NCI-H2196 (cell line): ENCODE data around the gene GSTM3.
A peak's percentile ranks its signal among the peaks of the same experiment; 100 is the strongest.
"Not testable (repeated sequence)": the region's sequence is repeated elsewhere in the genome, so short reads cannot be mapped to it uniquely, and the experiment has no call there.

Source experiments
- DNase-seq: peaks from one replicate; lab custom pipeline; 2025; ENCODE audit not compliant: unreplicated experiment; lab: John Stamatoyannopoulos, UW

Gene GSTM3

DNA sequence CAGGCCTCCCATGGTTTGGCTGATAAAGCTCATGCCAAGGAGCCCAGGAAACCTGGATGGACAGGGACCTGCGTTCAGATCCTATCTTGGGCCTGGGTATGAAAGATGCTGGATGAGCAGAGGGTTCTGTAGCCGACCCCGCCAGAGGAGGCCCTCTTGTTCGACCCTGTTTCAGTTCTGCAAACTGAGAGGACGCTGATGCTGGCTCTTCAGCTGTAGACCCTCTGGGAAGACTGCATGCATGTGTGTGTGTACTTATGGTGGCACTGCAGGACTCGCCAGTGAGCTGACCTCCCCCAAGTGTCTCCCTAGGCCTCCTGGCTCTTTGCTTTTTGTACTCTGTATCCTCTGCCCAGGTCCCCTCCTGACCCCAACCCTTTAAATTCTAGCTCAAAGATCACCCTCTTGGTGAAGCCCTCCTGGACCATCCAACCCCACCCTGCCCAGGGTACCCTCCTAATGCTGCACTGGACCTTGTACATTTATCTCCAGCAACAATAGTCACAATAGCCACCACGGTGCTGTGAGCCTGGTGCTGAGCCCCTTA, 21.3 kb upstream of the GSTM3 start:
- no peak for DNase-seq

- no peak for DNase-seq
Observed at GRCh38 chr1:109761227-109762038, 20.6 kb upstream of the GSTM3 start.

DNA sequence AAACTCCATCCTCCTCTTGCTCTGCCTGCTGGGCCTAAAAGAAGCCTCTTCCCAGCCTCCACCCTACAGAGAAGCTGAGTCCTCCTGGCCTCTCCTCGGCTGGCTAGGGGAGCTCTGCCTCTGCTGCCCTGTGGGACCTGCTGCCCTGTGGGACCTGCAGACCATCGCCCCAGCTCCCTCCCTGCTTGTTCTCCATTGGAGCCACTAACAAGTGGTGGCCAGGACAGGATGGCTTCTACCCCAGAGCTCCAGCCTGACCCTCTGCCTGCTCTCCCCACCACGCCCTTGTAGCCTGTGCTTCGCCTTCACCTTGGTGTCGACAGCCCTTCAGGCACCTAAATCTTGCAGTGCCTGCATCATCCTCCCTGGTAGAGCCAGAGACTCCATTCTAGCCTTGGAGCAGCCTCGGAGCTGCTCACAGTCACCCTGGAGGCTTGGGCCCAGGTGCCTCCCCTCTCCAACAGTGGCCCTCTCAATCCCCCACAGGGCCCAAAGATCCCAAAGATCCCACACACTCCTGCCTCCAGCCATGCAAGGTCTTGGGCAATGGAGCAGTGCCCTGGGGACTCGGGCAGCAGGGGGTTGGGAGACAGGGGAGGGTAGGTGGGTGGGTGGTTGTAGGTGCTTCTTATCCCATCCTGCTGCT, 19.9 kb upstream of the GSTM3 start:
- DNase-seq = no peak

DNA sequence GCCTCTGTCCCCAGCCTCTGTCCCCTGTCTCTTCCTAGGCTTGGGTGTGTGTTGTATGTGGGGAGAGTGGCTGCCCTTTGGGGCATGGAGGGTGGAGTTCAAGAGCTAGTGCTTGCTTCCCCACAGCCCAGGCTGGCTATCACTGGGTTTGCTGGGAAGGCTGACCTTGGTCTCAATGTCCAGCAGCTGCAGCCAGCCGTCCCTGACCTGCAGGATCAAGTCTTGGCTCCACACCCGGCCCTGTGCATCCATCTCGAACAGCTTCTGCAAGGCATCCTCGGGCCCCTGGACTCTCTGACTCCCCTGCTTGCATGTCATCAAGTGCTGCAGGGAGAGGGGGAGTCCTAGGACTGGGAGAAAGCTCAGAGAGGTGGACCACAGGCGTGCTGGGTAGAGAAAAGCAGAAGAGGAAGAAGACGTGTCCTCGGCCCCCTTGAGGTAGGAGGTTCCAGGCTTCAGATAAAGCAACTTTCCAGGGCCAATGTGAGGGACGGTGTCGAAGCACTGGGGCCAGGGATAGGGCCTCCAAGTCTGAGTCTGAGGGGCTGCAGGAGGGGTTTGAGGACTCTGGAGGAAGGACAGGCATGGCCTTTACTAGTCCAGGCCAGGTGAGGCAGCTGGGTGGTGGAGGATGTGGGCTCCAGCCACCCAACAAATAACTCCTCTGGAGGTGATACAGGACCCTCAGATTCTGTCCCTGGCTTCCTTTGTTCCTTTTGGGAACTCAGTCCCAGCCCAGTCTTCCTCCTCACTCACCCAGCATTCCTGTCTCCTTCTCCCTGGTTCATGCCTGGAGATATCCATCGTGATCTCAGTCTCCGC, 18.9 kb upstream of the GSTM3 start:
- no peak for DNase-seq

DNA sequence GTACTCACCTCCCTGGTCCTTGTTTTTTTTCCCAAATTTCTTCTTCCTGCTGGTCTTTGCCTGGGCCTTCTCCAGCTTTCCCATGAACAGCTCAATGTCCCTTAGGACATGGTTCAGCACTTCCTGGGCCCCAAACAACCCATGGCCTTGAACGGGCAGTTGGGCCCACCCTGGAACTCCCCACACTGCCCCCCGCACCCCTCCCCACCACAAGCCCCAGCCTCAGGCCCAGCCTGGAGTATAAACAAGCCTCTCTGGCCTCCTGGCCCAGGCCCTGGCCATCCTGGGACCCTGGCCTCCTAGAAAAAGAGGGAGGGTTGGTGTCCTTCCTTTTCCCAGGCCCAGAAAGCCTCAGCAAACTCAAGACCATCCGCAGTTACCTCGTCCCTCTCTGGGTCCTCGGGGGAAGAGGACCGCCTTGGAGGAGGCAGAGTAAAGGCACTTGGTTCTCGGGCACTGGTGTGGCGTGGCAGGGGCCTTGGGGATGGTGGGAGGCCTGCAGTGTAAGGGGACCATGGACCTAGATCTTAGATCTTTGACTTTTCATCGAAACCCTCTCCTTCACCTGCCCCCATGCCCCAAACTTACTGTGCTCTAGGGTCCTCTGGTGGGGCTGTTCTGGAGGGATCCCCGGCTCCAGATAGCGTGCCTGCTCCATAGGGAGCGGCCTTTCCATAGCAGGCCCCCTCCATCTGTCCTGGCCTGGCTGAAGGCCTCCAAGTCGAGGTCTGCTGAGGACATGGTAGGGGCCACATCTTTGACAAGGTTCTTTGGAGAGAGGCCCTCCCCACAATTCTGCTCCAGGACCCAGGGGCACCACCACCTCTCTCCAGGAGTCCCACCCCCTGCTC, 17.3 kb upstream of the GSTM3 start:
- DNase-seq = no peak

DNA sequence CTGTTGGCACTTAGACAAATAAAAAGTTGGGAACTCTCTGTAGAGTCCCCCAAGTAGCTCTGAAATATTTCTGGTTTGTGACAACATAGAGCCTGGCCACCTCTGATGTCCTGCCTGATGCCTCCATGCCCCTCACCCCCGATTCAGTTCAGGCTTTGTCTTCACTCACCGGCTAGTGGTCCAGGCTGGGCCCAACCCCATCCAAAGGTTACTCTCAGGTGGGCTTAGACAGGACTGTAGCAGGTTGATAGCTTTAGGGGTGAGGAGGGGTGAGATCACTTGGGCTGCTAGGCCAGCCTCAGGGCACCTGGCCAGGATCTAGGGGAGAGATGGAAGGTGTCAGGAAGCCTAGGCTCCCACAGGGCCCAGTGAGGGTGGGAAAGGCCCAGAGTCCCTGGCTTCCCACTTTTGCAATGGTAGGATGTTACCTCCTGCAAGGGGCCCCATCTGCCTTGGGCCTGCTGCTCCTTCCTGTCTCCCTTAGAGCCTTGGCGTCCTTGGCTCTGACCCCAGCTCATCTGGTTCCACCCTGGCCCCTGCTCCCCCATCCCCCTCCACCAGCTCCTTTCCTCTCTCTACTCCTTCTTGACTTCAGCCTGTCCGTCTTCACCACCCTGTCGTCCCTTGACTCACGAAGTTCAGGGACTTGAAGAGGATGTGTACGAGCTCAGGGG, 16.1 kb upstream of the GSTM3 start:
- no peak for DNase-seq

DNA sequence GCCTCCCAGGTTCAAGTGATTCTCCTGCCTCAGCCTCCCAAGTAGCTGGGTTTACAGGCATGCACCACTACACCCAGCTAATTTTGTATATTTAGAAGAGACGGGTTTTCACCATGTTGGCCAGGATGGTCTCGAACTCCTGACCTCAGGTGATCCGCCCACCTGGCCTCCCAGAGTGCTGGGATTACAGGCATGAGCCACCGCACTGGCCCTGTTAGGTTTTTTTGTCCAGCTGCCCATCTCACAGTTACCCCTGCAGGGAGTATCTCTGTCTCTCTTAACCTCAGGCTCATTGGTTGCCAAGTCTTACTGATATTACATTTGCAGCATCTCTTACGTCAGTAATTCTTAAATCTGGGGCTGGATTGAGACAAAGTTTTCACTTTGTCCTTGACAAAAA, 15.5 kb upstream of the GSTM3 start:
- not testable (repeated sequence) for DNase-seq

DNA sequence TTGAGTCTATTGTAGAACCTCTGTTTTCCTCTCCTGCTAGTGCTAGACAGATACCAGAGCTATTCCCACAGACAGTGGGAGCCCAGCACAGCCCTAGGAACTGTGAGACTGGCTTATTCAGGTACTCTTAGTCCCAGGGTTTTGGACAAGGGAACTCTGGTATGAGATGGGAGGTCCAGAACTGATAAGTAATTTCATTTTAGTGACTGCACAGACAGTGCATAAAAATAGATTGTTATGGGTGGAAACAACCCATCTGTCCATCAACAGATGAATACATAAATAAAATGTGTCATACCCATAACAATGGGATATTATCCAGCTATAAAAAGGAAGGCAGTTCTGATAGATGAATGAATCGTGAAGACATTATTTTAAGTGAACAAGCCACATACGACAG, 13.9 kb upstream of the GSTM3 start:
- DNase-seq = no peak

DNA sequence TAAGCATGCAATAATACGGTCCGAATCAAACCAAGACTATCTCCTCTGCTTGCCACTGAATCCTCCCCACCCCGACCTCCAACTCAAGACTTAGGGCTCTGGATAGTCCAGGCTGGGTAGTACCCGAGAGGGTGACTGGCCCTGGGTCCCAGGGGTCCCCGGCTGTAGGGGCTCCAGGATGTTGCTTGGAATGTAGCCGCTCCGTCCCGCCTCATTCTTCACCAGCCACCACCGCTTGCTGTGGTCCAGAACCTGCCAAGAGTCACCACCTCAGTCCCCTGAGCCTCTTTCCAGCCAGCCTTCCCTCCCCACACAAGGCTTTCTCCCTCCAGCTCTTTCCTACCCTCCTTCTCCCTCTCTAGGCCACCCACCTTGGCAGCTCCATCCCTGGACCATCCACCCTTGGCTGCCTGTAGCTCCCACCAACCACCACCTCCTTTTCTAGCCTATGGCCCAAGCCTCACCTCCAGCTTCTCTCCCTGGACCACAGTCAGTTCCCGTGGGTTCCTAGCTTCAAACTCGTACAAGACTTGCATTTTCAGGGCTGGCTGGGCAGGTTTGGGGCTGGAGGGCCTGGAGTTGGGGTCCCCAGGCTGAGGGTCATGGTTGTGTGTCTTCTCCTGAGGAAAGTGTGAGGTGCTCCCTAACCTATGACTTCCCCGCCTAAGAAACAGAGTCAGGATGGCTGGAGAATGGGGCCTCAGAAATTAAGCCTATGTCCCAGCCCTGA, 10.9 kb upstream of the GSTM3 start:
- DNase-seq = no peak

DNA sequence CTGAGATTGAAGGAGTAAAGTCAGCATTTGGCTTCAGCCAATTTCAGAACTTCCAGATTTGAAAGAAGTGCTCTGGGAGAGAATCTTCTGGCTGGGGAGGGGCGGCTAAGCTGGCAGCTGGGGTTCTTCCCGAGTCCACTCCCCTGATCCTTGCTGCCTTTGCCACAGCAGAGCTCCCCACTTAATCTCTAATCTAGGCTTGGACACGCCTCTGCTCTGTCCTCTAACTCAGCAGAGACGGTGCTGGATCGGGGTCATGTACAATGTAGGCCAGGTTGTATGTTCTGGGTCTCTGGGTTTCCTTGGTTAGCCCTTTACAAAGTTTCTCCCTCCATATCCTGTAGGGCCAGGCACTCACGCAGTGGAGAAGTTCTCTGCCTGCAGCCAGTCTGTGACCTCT, 10.1 kb upstream of the GSTM3 start:
- no peak for DNase-seq

DNA sequence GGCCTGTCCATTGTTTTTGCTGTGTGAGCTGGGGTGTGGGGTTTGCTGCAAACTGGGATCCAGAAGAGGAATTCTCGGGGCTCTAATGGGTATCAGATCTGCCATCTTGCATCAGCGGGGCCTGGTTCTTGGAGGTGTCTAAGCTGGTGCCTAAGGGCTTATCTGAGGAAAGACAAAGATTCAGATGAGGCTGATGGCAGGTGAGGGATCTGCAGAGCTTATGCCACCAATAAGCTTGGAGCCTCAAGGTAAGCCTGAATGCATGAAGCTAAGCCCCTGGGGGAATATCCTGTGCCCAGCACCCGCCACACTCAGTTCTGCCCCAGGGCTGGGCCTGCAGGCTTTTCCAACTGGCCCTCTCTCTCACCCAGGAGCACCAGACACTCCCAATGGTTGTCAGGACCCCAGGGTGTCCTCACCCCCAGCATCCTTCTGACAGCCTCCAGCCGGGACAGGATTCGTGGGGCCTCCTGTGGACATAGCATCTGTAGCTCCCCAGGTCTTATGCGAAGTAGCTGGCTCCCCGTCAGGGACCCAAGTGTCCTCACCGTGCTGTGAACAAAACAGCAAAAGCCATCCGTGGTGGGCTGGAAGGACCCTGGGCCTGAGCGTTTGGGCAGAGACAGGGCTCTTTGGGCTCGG, 9.5 kb upstream of the GSTM3 start:
- no peak for DNase-seq

- DNase-seq = no peak
Observed at GRCh38 chr1:109749221-109749620, 8.4 kb upstream of the GSTM3 start.

- DNase-seq = not testable (repeated sequence)
Observed at GRCh38 chr1:109748311-109748710, 7.5 kb upstream of the GSTM3 start.

- peak; percentile 81 for DNase-seq
Observed at GRCh38 chr1:109739738-109740614, 862 bp downstream of the GSTM3 start.

- DNase-seq = no peak
Observed at GRCh38 chr1:109733236-109733870, 7.5 kb downstream of the GSTM3 start.

GRCh38 chr1:109732390-109732881, 8.4 kb downstream of the GSTM3 start:
- DNase-seq = no peak

- DNase-seq = no peak
Observed at GRCh38 chr1:109730666-109731065, 10.2 kb downstream of the GSTM3 start.
